K562 (cell line): ENCODE measurements around the gene C22orf42. TPM values are rescaled to one million over a fixed set of nuclear protein-coding genes. Genes with fewer than 3 reads are reported as not detected.

Source experiments
- ATAC-seq: fragments of 200-7000 bp; cut with Tn5 transposase; 3 replicates; pipeline ENCODE4 v1.9.1; 2020; ENCODE audit warnings: moderate library complexity
- BruUV-seq: library from RNA; stranded (reverse); fragments of 400-500 nt; replicated peaks from 2 replicates; lab custom pipeline; 2021; lab: Mats Ljungman, UMichigan
- CTCF ChIA-PET: fragments of 300-600 bp; formaldehyde crosslinking; extraction: SDS; loops from one replicate; lab custom pipeline; 2021; ENCODE audit warnings: low intra/inter-chr PET ratio; lab: Yijun Ruan, JAX
- POLR2A ChIA-PET: fragments of 300-600, 350-650 bp; sonication (Branson Sonifier 250); formaldehyde crosslinking; extraction: SDS; loops from one replicate; lab custom pipeline; 2021; ENCODE audit warnings: antibody characterized with exemption, inconsistent platforms; lab: Yijun Ruan, JAX
- DNase-seq, 4 experiments: peaks; one replicate each; pipeline versions ENCODE4 v3.0.0 to v3.0.0-alpha.2; 2011 to 2018; ENCODE audit warnings: low spot score in 3 of 4, mixed read lengths in 3 of 4; ENCODE audit errors: extremely low read depth in 1 of 4
- FAIRE-seq: peaks from 2 replicates; lab custom pipeline; 2011; peaks lifted over from hg19 to GRCh38; lab: Jason Lieb, UNC
- H2AFZ ChIP-seq: 2 replicates; pipeline ENCODE4 v1.6.0; 2011; ENCODE audit warnings: low read depth, low read length, control low read depth, inconsistent platforms
- H3K27ac ChIP-seq: fragments of 200-600 bp; 3 replicates; pipeline ENCODE4 v1.8.0; 2011; ENCODE audit warnings: low read depth, mild to moderate bottlenecking, control low read depth, inconsistent platforms, low read length, moderate library complexity, mixed read lengths; ENCODE audit errors: extremely low read depth
- H3K27me3 ChIP-seq, 2 experiments: fragments of 300-600 bp in 1 of 2; 2 replicates in 1 of 2; 3 replicates in 1 of 2; pipeline versions ENCODE4 v1.6.0 to v1.8.0; 2011; ENCODE audit warnings: inconsistent platforms in 2 of 2, low read length in 2 of 2, mild to moderate bottlenecking in 1 of 2, mixed read lengths in 1 of 2, moderate library complexity in 1 of 2; ENCODE audit not compliant: control insufficient read depth in 2 of 2, insufficient read depth in 2 of 2
- H3K36me3 ChIP-seq: fragments of 300-600 bp; 3 replicates; pipeline ENCODE4 v1.8.0; 2011; ENCODE audit warnings: mild to moderate bottlenecking, low read length, inconsistent platforms; ENCODE audit not compliant: control insufficient read depth, insufficient read depth
- H3K4me1 ChIP-seq, 2 experiments: fragments of 200-600 bp in 1 of 2; replicated peaks in 1 of 2; 2 replicates in 1 of 2; 3 replicates in 1 of 2; pipeline versions ENCODE4 v1.5.1 to v1.8.0; 2011; ENCODE audit warnings: inconsistent platforms in 2 of 2, low read length in 2 of 2, mild to moderate bottlenecking in 1 of 2, mixed read lengths in 1 of 2, moderate library complexity in 1 of 2; ENCODE audit not compliant: control insufficient read depth in 2 of 2, insufficient read depth in 2 of 2
- H3K4me2 ChIP-seq: 2 replicates; pipeline ENCODE4 v1.6.1; 2011; ENCODE audit warnings: low read length, control low read depth, inconsistent platforms, mixed read lengths; ENCODE audit not compliant: insufficient read depth
- H3K4me3 ChIP-seq: fragments of 200-600 bp; sonication (generic), shearing (Covaris generic); 2 replicates; pipeline ENCODE4 v1.5.1; 2016; ENCODE audit warnings: control low read depth, inconsistent platforms
- H3K79me2 ChIP-seq: fragments of 200-600 bp; 3 replicates; pipeline ENCODE4 v1.8.0; 2011; ENCODE audit warnings: low read length, inconsistent platforms; ENCODE audit not compliant: control insufficient read depth, insufficient read depth
- H3K9ac ChIP-seq, 2 experiments: 2 replicates each; pipeline versions ENCODE4 v1.6.0 to v1.6.1; 2011; ENCODE audit warnings: low read depth in 2 of 2, low read length in 2 of 2, control low read depth in 1 of 2, inconsistent platforms in 1 of 2, mild to moderate bottlenecking in 1 of 2, mixed read lengths in 1 of 2; ENCODE audit not compliant: insufficient read depth in 1 of 2
- H3K9me1 ChIP-seq: one replicate; pipeline ENCODE4 v1.6.0; 2011; ENCODE audit warnings: inconsistent platforms, mild to moderate bottlenecking, low read length, moderate library complexity; ENCODE audit not compliant: control insufficient read depth, insufficient read depth
- H3K9me3 ChIP-seq: replicated peaks from 2 replicates; pipeline ENCODE4 v1.5.1; 2011; ENCODE audit warnings: low read depth, low read length, inconsistent platforms; ENCODE audit not compliant: control insufficient read depth, insufficient read depth
- H4K20me1 ChIP-seq: replicated peaks from 2 replicates; pipeline ENCODE4 v1.6.1; 2011; ENCODE audit warnings: low read length, inconsistent platforms, mixed read lengths; ENCODE audit not compliant: control insufficient read depth, insufficient read depth
- DNMT1 ChIP-seq: fragments of 450-650 bp; IDR thresholded peaks from 2 replicates; pipeline ENCODE4 v1.6.1; 2016; ENCODE audit warnings: antibody characterized with exemption, mild to moderate bottlenecking
- KLF1 ChIP-seq: fragments of 450-650 bp; IDR thresholded peaks from 2 replicates; pipeline ENCODE4 v1.6.1; 2016; ENCODE audit warnings: missing genetic modification characterization, missing compliant biosample characterization
- NRF1 ChIP-seq, 2 experiments: fragments of 450-650 bp; IDR thresholded peaks in 1 of 2; conservative IDR thresholded peaks in 1 of 2; 2 replicates each; pipeline ENCODE4 v1.6.1; 2014; ENCODE audit warnings: mild to moderate bottlenecking in 2 of 2
- POLR3G ChIP-seq: IDR thresholded peaks from 2 replicates; pipeline ENCODE4 v1.6.1; 2011; ENCODE audit not compliant: insufficient read length, insufficient replicate concordance; ENCODE audit errors: extremely low read depth
- RBM14 ChIP-seq: fragments of 200-400 bp; formaldehyde crosslinking; IDR thresholded peaks from 2 replicates; pipeline ENCODE4 v1.6.1; 2018; ENCODE audit warnings: low read depth, mild to moderate bottlenecking, low read length, moderate library complexity, borderline replicate concordance; ENCODE audit not compliant: insufficient read depth
- SIRT6 ChIP-seq: IDR thresholded peaks from one replicate; pipeline ENCODE4 v1.6.1; 2012; ENCODE audit warnings: low read depth, mild to moderate bottlenecking, control low read depth, inconsistent platforms, low read length, moderate library complexity
- SMAD1 ChIP-seq: fragments of 150-350 bp; IDR thresholded peaks from 2 replicates; pipeline ENCODE4 v1.6.1; 2014; ENCODE audit warnings: low read length, low read depth; ENCODE audit not compliant: partially characterized antibody
- SMC3 ChIP-seq: conservative IDR thresholded peaks from 2 replicates; pipeline ENCODE4 v1.6.1; 2011; ENCODE audit warnings: low read depth, low read length, improper control_type of control experiment; ENCODE audit not compliant: insufficient read depth
- ZNF311 ChIP-seq: fragments of 250-450 bp; sonication (Bioruptor Pico); IDR thresholded peaks from 2 replicates; pipeline ENCODE4 v1.4.0; 2020; ENCODE audit warnings: mild to moderate bottlenecking, moderate library complexity
- ZNF347 ChIP-seq: fragments of 450-650 bp; formaldehyde crosslinking; IDR thresholded peaks from 2 replicates; pipeline ENCODE4 v1.4.0; 2020; ENCODE audit warnings: low read depth, mild to moderate bottlenecking, moderate library complexity
- WGBS: fragments of 100-300 bp; shearing (Covaris generic); methylation state at CpG from one replicate; pipeline ENCODE4 v1.1.6; 2016; ENCODE audit warnings: low coverage, mixed read lengths; ENCODE audit not compliant: insufficient coverage; ENCODE audit errors: missing lambda C conversion rate; 5-methylcytosine and 5-hydroxymethylcytosine counted together
- in situ Hi-C: fragments of 300-500 bp; cut with MboI; formaldehyde crosslinking; loops from 4 replicates; pipeline ENCODE4 v1.15.0; 2018; ENCODE audit warnings: inconsistent platforms, mixed read lengths
- intact Hi-C: fragments of 100-400 bp; cut with micrococcal nuclease; formaldehyde crosslinking; loops from 2 replicates; pipeline ENCODE4 v1.14.2; 2022
- polyA plus RNA-seq, 8 experiments: library from polyadenylated mRNA; depleted of rRNA in 4 of 8; stranded (reverse) in 5 of 8; unstranded in 3 of 8; fragments of >200 nt; fragmentation: Nextera tagmentation in 2 of 8; fragmentation: Illumina TruSeq in 1 of 8; extraction: Ambion mirVana in 2 of 8; extraction: Trizol in 1 of 8; gene quantifications; 2 replicates each; pipeline versions ENCODE4 v1.2.1 to v1.2.3, GENCODE V29; 2011 to 2014; ENCODE audit warnings: inconsistent platforms in 1 of 8, missing spikeins in 1 of 8
- total RNA-seq, 7 experiments: library from RNA; depleted of rRNA in 6 of 7; stranded (reverse); fragments of >200 nt in 6 of 7; fragmentation: Illumina TruSeq in 2 of 7; extraction: Trizol in 2 of 7; gene quantifications; 2 replicates each; pipeline versions ENCODE4 v1.2.1 to v1.2.3, GENCODE V29; 2011 to 2021; ENCODE audit warnings: low replicate concordance in 1 of 7

Gene C22orf42
- total and polyA plus RNA-seq, 9 of the 15 experiments (the other 6 are each of a cell fraction or from before 2014, with no cell fraction given), result not detected

DNA sequence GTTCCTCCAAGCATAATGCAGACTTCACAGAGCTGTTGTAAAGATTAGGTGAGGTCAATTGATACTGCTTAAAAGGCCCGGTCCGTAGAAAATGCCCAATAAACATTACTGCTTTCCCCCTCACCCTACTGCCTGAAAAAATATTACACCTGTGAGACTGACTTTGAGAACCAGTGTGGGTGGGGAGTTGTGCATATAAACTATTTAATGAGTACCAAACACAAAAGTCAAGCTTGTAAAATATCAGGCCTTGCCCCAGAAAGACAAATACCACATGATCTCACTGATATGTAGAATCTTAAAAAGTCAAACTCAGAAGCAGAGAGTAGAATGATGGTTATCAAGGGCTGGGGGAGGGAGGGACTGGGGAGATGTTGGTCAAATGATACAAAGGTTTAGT lies 46.7 kb downstream of the C22orf42 start:
- H3K9ac ChIP-seq, result no peak overlapping the region
- H3K27me3 ChIP-seq, result no peaks in the 10 kb centered on the region; a peak in 1 of 5 replicates
- POLR2A ChIA-PET, result interaction anchor here (0.6 kb wide), 1 partner anchor 492 kb away, joined by 3 read pairs; no protein-coding TSS in a partner anchor
- FAIRE-seq (no peak), DNase-seq (no peak)
- H3K79me2 ChIP-seq, result no peaks in the 10 kb centered on the region
- H3K27ac ChIP-seq, result no peak overlapping the region
- H2AFZ ChIP-seq, result no peak overlapping the region
- in situ Hi-C loops, result no loop called here
- no peaks in the 10 kb centered on the region for H3K4me1 ChIP-seq
- BruUV-seq, result no TSS peak
- no peaks in the 10 kb centered on the region for H3K36me3 ChIP-seq
- H3K4me3 ChIP-seq, result no peak overlapping the region
- no peaks in the 10 kb centered on the region for H3K9me3 ChIP-seq
- 4% methylated on average over 2 of the region's 2 CpGs for WGBS
- intact Hi-C loops, result no loop called here
- no peak for TF ChIP-seq DNMT1
- TF ChIP-seq SIRT6, result no peak
- TF ChIP-seq NRF1 (conservative IDR thresholded peaks at IDR 0.05 in 1 of 2, IDR thresholded peaks at IDR 0.05 in 1 of 2), result no peak
- no peak for TF ChIP-seq KLF1 (tag)
- no peak for TF ChIP-seq RBM14
- TF ChIP-seq ZNF311, result no peak
- no peak for TF ChIP-seq SMC3
- no peak for TF ChIP-seq POLR3G
- TF ChIP-seq SMAD1, result no peak
- no peak for TF ChIP-seq ZNF347 (CRISPR knock-in tag)
- TF ChIP-seq, all 486 proteins: peak for 0
- ATAC-seq, result no peak
- Histone ChIP-seq H4K20me1 (no peaks in the 10 kb centered on the region), H3K4me2 (no peak overlapping the region), H3K9me1 (no peaks in the 10 kb centered on the region)
- CTCF ChIA-PET, result no interaction called here
